Ovary (tissue), 3 donors: ENCODE data around the gene SHC3.

Source experiments
- CTCF ChIP-seq, 3 donors: fragments of 450-650 bp in 2 of 3; fragments of 200-600 bp in 1 of 3; IDR thresholded peaks; one replicate each; pipeline versions ENCODE4 v1.5.1 to v1.8.0; 2016 to 2022; ENCODE audit warnings: antibody characterized with exemption in 3 of 3, mild to moderate bottlenecking in 1 of 3
- EP300 ChIP-seq: sonication (generic); formaldehyde crosslinking; IDR thresholded peaks from one replicate; pipeline ENCODE4 v1.6.1; 2017; ENCODE audit warnings: antibody characterized with exemption
- POLR2A ChIP-seq: fragments of 450-650 bp; IDR thresholded peaks from one replicate; pipeline ENCODE4 v1.6.1; 2017; ENCODE audit warnings: antibody characterized with exemption, mild to moderate bottlenecking, moderate library complexity
- donor health status: DM: no; HTN: no; CAD: no.

GRCh38 chr9:89036383-89036782 is 142.2 kb downstream of the SHC3 start:
- TF ChIP-seq CTCF (IDR thresholded peaks at IDR 0.05), result no peak
- no peak for TF ChIP-seq POLR2A
- TF ChIP-seq EP300, result no peak
